GM23338 (cell line): Measurements from ENCODE around the gene APOL3. TPM values are rescaled to one million over a fixed set of nuclear protein-coding genes. Genes with fewer than 3 reads are reported as not detected.

Experiments used
- EZH2phosphoT487 ChIP-seq: fragments of 200-600 bp; sonication (generic); IDR thresholded peaks from one replicate; pipeline ENCODE4 v1.8.1; 2018; ENCODE audit warnings: antibody characterized with exemption; ENCODE audit not compliant: unreplicated experiment
- JUNB ChIP-seq: IDR thresholded peaks from one replicate; pipeline ENCODE4 v1.6.1; 2016; ENCODE audit warnings: antibody characterized with exemption; ENCODE audit not compliant: unreplicated experiment
- NANOG ChIP-seq: IDR thresholded peaks from 2 replicates; pipeline ENCODE4 v1.6.1; 2016; ENCODE audit warnings: antibody characterized with exemption, borderline replicate concordance
- STAT1 ChIP-seq: IDR thresholded peaks from one replicate; pipeline ENCODE4 v1.6.1; 2016; ENCODE audit warnings: antibody characterized with exemption; ENCODE audit not compliant: unreplicated experiment
- ZNF114 ChIP-seq: fragments of 250-450 bp; sonication (Bioruptor Pico); IDR thresholded peaks from 2 replicates; pipeline ENCODE4 v1.5.0; 2020; ENCODE audit warnings: mild to moderate bottlenecking, moderate library complexity
- ZNF331 ChIP-seq: fragments of 250-450 bp; sonication (Bioruptor Pico); IDR thresholded peaks from 2 replicates; pipeline ENCODE4 v1.5.0; 2020; ENCODE audit warnings: low read depth, mild to moderate bottlenecking, moderate library complexity
- polyA plus RNA-seq: library from polyadenylated mRNA; unstranded; fragments of >200 nt; fragmentation: Nextera tagmentation; extraction: Ambion mirVana; gene quantifications from 2 replicates; pipeline ENCODE4 v1.2.1, GENCODE V29; 2016
- total RNA-seq: library from RNA; depleted of rRNA; stranded (reverse); fragments of >200 nt; shearing (Covaris generic); gene quantifications from 2 replicates; pipeline ENCODE4 v1.2.3, GENCODE V29; 2014
- TF ChIP-seq, protein P1 (sequence below): fragments of 250-450 bp; sonication (Bioruptor Pico); IDR thresholded peaks from 2 replicates; pipeline ENCODE4 v1.5.0; 2020; ENCODE audit warnings: mild to moderate bottlenecking, moderate library complexity
- TF ChIP-seq, protein P2 (sequence below): IDR thresholded peaks from one replicate; pipeline ENCODE4 v1.6.1; 2018; ENCODE audit warnings: antibody characterized with exemption; ENCODE audit not compliant: unreplicated experiment
- TF ChIP-seq, protein P3 (sequence below), 2 experiments: fragments of 200-600 bp in 1 of 2; sonication (generic) in 1 of 2; conservative IDR thresholded peaks; 2 replicates each; pipeline versions ENCODE4 v1.5.1 to v1.6.1; 2016 to 2017; ENCODE audit warnings: antibody characterized with exemption in 2 of 2, low read depth in 2 of 2, mild to moderate bottlenecking in 2 of 2, moderate library complexity in 1 of 2

The APOL3 gene
- total and polyA plus RNA-seq, 2 experiments from 2014 or later, result not detected

DNA sequence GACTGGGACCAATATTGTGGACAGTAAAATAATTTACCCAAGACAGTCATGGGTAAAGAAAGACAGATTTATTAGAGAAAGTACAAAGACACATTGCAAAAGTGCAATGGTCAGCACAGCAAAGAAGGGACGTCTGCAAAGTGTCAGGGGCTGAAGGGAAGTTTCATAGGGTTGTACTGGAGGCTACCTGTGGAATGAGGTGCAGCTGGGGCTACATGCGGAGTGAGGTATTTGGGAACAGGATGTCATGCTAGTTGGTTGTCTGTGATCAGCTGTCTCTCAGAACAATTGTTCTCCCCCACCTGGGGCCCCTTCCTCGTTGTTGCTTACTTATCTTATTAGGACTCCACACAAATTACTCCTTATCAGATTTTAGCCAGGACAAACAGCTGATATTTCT lies 11.4 kb upstream of the APOL3 start (continued):
- TF ChIP-seq, protein P1, sequence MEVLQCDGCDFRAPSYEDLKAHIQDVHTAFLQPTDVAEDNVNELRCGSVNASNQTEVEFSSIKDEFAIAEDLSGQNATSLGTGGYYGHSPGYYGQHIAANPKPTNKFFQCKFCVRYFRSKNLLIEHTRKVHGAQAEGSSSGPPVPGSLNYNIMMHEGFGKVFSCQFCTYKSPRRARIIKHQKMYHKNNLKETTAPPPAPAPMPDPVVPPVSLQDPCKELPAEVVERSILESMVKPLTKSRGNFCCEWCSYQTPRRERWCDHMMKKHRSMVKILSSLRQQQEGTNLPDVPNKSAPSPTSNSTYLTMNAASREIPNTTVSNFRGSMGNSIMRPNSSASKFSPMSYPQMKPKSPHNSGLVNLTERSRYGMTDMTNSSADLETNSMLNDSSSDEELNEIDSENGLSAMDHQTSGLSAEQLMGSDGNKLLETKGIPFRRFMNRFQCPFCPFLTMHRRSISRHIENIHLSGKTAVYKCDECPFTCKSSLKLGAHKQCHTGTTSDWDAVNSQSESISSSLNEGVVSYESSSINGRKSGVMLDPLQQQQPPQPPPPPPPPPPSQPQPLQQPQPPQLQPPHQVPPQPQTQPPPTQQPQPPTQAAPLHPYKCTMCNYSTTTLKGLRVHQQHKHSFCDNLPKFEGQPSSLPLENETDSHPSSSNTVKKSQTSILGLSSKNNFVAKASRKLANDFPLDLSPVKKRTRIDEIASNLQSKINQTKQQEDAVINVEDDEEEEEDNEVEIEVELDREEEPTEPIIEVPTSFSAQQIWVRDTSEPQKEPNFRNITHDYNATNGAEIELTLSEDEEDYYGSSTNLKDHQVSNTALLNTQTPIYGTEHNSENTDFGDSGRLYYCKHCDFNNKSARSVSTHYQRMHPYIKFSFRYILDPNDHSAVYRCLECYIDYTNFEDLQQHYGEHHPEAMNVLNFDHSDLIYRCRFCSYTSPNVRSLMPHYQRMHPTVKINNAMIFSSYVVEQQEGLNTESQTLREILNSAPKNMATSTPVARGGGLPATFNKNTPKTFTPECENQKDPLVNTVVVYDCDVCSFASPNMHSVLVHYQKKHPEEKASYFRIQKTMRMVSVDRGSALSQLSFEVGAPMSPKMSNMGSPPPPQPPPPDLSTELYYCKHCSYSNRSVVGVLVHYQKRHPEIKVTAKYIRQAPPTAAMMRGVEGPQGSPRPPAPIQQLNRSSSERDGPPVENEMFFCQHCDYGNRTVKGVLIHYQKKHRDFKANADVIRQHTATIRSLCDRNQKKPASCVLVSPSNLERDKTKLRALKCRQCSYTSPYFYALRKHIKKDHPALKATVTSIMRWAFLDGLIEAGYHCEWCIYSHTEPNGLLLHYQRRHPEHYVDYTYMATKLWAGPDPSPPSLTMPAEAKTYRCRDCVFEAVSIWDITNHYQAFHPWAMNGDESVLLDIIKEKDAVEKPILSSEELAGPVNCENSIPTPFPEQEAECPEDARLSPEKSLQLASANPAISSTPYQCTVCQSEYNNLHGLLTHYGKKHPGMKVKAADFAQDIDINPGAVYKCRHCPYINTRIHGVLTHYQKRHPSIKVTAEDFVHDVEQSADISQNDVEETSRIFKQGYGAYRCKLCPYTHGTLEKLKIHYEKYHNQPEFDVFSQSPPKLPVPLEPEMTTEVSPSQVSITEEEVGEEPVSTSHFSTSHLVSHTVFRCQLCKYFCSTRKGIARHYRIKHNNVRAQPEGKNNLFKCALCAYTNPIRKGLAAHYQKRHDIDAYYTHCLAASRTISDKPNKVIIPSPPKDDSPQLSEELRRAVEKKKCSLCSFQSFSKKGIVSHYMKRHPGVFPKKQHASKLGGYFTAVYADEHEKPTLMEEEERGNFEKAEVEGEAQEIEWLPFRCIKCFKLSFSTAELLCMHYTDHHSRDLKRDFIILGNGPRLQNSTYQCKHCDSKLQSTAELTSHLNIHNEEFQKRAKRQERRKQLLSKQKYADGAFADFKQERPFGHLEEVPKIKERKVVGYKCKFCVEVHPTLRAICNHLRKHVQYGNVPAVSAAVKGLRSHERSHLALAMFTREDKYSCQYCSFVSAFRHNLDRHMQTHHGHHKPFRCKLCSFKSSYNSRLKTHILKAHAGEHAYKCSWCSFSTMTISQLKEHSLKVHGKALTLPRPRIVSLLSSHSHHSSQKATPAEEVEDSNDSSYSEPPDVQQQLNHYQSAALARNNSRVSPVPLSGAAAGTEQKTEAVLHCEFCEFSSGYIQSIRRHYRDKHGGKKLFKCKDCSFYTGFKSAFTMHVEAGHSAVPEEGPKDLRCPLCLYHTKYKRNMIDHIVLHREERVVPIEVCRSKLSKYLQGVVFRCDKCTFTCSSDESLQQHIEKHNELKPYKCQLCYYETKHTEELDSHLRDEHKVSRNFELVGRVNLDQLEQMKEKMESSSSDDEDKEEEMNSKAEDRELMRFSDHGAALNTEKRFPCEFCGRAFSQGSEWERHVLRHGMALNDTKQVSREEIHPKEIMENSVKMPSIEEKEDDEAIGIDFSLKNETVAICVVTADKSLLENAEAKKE (CRISPR knock-in tag), result no peak
- TF ChIP-seq ZNF331 (CRISPR knock-in tag), result no peak
- TF ChIP-seq NANOG, result no peak
- no peak for TF ChIP-seq EZH2phosphoT487
- TF ChIP-seq STAT1, result no peak
- TF ChIP-seq ZNF114 (CRISPR knock-in tag), result no peak
- TF ChIP-seq, protein P2, sequence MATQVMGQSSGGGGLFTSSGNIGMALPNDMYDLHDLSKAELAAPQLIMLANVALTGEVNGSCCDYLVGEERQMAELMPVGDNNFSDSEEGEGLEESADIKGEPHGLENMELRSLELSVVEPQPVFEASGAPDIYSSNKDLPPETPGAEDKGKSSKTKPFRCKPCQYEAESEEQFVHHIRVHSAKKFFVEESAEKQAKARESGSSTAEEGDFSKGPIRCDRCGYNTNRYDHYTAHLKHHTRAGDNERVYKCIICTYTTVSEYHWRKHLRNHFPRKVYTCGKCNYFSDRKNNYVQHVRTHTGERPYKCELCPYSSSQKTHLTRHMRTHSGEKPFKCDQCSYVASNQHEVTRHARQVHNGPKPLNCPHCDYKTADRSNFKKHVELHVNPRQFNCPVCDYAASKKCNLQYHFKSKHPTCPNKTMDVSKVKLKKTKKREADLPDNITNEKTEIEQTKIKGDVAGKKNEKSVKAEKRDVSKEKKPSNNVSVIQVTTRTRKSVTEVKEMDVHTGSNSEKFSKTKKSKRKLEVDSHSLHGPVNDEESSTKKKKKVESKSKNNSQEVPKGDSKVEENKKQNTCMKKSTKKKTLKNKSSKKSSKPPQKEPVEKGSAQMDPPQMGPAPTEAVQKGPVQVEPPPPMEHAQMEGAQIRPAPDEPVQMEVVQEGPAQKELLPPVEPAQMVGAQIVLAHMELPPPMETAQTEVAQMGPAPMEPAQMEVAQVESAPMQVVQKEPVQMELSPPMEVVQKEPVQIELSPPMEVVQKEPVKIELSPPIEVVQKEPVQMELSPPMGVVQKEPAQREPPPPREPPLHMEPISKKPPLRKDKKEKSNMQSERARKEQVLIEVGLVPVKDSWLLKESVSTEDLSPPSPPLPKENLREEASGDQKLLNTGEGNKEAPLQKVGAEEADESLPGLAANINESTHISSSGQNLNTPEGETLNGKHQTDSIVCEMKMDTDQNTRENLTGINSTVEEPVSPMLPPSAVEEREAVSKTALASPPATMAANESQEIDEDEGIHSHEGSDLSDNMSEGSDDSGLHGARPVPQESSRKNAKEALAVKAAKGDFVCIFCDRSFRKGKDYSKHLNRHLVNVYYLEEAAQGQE, result no peak
- TF ChIP-seq, protein P3, sequence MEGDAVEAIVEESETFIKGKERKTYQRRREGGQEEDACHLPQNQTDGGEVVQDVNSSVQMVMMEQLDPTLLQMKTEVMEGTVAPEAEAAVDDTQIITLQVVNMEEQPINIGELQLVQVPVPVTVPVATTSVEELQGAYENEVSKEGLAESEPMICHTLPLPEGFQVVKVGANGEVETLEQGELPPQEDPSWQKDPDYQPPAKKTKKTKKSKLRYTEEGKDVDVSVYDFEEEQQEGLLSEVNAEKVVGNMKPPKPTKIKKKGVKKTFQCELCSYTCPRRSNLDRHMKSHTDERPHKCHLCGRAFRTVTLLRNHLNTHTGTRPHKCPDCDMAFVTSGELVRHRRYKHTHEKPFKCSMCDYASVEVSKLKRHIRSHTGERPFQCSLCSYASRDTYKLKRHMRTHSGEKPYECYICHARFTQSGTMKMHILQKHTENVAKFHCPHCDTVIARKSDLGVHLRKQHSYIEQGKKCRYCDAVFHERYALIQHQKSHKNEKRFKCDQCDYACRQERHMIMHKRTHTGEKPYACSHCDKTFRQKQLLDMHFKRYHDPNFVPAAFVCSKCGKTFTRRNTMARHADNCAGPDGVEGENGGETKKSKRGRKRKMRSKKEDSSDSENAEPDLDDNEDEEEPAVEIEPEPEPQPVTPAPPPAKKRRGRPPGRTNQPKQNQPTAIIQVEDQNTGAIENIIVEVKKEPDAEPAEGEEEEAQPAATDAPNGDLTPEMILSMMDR (conservative IDR thresholded peaks at IDR 0.05; ENCODE audit: low read depth in 2 of 2), result no peak
- TF ChIP-seq JUNB, result no peak
